Measurements from ENCODE around the gene KCTD1.

Gene KCTD1

DNA sequence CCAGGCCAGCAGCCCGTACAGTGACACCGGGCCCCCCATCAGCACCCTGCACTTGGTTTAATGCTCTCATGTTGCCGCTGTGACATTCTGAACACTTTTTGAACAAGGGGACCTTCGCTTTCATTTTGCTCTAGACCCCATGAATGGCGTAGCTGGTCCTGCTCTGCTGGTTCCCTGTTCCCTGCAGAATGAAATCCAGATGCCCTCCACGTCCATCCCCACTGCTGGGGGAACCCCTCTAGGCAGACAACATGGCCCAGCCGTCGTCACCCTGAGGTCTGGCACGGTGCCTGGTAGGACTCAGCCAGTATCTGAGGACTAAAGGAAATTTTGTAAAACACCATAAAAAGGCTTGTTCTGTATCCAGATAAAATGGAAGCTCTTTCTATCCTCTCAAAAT, 128.6 kb downstream of the KCTD1 start:
- no peak for FAIRE-seq

DNA sequence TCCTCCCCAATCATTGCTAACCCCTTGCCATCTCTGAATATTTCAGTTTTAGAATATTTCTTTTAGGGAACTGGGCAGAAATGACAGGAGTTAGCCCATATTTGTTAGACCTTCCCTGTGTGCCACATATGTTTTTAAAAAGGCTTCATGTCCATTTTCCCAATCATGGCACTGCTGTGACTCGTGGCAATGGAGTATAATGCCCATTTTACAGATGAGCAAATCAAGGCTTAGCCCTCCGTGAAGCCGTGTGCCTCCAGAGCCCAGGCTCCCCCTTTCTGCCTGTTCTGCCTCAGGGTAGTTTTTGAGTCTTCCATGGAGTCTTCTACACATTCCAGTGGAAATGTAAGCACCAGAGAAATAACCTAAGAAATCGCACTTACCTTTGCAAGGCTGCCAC, 130.1 kb downstream of the KCTD1 start:
- no peak for FAIRE-seq

DNA sequence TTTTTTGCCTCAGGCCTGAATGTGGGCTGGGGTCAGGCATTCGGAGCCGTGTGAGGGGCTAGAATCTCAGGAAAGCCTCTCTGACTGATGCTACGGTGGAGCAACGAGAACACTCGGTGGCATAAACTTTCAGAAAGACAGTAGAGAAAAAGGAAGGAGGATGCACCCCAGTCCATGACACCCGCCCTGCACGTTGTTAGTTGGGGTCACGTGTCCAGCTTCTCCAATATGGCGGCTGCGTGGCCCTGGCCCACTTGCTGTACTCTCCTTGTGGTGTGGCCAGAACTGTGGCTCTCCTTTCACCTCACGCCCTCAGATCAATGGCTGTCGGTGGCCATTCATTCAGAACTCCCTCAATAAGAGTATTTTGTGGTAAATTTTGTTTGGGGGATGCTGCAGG, 131.2 kb downstream of the KCTD1 start:
- no peak for FAIRE-seq

DNA sequence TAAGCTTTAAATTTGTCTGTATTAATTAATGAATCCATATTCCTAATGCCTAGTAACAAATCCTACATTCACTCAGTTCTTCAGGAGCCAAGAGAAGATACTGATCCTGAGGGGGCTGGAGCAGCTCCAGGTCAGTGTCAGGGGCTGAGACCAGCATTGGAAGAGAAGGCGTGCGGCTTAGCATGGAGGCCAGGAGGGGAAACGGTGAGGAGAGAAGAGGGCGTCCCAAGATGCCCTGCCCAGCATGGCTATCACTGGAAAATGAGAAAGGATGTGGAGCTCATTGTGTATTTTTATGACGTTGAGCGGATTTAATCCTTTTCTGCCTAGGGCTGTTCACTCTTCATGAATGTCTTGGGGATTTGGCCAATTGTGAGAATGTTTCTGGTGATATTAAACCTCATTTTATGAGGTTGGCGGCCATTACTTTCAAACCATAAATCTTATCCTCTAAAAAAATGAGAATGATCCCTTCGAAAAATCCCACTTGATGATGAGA, 131.7 kb downstream of the KCTD1 start:
- FAIRE-seq: no peak

DNA sequence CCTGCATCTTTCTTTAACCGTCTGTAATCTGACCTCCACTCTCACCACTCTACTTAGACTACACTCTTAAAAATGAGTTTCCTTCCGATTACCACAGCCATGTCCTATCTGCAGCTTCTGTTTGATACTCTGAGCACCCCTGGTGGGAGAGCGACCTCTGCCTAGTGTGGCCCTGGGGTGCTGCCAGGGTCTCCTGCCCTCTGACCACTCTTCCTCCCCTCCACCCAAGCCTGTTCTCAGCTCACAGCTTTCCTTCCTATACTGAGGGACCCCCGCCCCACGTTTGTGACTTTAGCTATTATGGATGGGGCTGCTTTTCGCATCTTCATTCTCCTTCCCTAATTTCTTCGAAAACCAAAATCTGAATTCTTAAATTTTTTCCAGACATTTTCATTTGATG, 132.7 kb downstream of the KCTD1 start:
- no peak for FAIRE-seq

DNA sequence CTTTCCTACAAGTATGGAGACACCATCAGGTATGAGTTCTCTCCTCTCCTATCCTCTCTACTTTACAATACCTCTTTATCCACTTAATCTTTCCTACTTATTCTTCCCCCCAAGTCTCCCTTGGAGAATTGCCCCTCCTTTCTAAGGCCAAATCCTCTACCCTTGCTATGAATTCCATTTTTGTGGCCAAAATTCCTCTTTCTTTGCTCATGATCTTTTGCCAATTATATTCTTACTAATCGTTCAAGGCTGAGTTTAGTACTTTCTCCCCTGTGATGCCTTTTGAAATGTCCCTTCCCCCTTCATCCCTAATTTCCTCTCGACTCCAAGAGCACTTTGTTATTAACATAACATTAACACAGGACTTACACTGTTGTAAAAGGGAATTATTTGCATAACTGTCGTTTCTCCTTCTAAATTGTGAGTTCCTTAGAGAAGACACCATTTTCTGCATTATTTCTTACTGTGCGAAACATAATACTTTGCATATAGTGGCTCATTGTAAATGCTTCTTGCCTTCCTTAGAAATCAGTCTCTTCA, 133.4 kb downstream of the KCTD1 start:
- FAIRE-seq: no peak

DNA sequence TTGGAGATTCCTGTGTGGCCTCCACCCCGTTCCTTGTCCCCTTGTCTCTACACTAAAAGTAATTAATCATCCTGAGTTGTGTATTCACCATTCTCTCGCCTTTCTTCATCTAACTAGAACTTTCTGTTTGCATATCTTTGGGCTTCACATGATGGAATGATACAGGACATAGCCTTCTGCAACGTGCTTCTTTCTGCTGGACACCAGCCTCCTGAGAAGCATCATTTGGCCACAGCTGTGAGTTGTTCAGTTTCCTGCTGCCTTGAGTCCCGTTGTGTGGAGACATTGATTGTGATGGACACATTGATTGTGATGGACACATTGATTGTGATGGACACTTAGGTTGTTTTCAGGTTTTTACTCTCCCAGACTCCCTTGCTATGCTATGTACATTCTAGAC, 139.3 kb downstream of the KCTD1 start:
- FAIRE-seq: no peak

DNA sequence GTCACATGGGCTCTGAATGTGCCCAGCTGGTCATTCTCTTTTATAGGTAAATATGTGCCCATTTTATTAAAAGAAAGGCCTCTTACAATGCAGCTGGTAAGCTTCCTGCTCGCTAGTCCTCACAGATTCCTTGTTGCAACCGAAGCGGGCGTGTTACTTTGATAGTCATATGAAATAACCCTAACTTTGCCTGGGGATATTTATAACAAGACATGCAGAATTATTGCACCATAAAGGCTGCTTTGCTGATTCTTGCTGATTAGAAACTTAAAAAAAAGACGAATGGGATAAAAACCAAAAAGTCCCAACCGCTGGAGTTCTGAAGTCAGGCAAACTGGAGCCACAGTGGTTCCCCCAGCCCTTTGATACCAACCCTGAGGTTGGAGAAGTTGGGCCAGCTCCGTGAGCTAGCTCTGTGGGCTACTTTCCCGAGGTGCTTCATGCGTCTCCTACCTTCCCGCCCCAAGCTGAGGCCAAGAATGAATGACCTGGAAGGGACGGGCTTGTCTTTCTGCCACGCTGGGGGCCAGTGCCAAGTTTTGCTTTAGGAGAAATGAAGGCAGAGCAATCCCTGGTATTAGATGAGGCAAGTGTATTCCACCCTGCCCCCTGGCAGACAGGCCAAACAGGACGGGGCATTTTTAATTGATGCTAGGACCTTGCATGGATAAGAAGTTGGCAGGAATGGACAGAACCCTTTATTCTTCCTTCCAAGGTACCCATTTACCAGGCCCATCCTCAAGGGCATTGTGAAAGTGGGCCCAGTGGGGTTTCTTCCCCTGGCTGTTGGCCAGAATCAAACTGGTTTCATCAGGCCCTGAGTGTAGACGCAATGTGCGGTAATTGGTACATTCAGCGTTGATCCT, 140.4 kb downstream of the KCTD1 start:
- no peak for FAIRE-seq

DNA sequence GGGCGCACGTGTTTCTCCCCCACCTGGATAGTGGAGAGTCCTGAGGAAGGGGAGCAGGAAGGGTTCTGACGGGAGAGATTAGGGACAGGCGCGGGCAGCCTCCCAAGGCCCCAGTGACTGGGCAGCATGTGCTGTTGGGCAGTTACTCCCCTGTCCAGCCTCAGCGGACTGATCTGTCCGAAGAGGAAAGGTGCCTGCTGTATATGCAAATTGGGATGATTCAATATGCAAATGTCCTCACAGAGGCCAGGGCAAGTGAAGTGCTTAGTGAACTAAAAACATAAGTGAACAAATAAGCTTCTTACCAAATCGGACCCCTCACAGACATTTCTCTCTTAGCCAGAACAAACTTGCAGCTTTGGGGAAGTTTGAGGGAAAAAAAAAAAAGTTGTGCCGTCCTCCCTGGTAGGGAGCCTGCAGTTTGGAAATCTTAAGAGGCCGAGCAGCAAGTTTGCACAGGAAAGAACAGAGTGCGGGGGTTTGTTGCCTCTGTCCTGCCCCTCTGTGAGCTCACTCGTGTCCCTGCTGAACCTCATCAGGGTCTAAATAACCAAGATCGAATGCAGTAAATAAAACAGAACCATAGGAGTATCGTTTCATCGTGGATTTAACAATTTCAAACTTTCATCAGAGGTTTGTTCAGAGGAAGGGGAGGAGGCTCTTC, 141.4 kb downstream of the KCTD1 start:
- FAIRE-seq: no peak

DNA sequence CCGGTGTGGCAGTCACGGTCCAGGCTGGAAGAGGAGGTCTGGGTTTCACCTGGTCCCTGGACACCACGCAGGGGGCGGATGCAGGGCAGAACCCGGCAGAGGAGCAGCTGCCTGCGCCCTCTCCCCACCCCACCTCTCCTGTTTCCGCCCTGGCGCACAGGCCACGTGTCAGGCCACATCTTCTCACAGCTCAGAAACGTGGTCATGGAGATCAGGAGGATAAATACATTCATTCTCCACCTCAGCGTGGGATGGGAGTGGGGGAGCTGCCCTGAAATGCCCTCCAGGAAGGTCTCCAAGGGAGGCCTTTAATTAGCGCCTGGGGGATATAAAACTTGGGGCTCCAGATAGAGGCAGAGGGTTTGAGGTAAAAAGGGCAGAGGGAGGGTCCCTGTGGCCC, 142.0 kb downstream of the KCTD1 start:
- no peak for FAIRE-seq

DNA sequence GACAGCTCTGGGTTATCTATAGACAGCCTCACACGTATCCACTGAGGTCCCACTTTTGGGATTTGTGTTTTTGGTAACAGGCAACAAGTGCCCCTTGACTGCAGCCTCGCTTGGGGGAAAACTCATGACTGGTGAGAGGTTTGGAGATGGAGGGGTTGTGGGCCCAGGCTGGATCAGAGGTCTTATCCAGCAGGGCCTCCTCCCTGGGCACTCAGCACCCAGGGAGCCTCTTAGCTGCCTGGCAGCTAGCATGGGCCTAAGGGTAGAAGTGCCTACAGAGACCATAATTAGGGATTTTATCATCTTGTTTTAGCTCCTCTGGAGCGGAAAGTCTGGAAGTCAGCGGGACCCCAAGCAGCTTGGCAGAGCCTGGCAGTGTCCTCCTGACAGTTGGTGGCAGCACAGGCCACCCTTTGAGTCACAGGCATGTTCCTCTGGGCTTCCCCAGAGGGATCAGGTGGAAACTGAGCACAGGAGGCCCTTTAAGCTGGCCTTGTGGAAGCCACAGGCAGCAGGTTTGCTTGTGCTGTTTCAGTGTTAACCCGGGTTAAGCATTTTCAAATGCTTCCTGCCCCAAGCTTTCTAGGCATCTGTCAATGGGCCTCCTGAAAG, 143.1 kb downstream of the KCTD1 start:
- no peak for FAIRE-seq
